Ovary (tissue), 9 donors: ENCODE measurements around the gene SWI5. TPM values are rescaled to one million over a fixed set of nuclear protein-coding genes. Genes with fewer than 3 reads are reported as not detected.

ENCODE experiments used
- DNase-seq, 5 donors: peaks; one replicate each; pipeline ENCODE4 v3.0.0-alpha.2; 2019 to 2020
- H3K27ac ChIP-seq, 2 donors: fragments of 200-600 bp; one replicate each; pipeline versions ENCODE4 v1.5.1 to v1.8.0; 2019 to 2022
- H3K27me3 ChIP-seq: fragments of 200-600 bp; one replicate; pipeline ENCODE4 v1.8.0; 2022
- H3K36me3 ChIP-seq: fragments of 200-600 bp; sonication (generic); one replicate; pipeline ENCODE4 v1.5.1; 2019
- H3K4me1 ChIP-seq: one replicate; pipeline ENCODE4 v1.8.1; 2013; ENCODE audit warnings: mild to moderate bottlenecking, moderate library complexity; ENCODE audit not compliant: insufficient read depth
- H3K4me3 ChIP-seq: fragments of 200-600 bp; sonication (generic); one replicate; pipeline ENCODE4 v1.5.1; 2017
- H3K9me3 ChIP-seq, 2 donors: fragments of 200-600 bp in 1 of 2; sonication (generic) in 1 of 2; one replicate each; pipeline versions ENCODE4 v1.5.1 to v1.8.1; 2013 to 2019; ENCODE audit warnings: mild to moderate bottlenecking in 1 of 2, moderate library complexity in 1 of 2
- EP300 ChIP-seq: sonication (generic); formaldehyde crosslinking; IDR thresholded peaks from one replicate; pipeline ENCODE4 v1.6.1; 2017; ENCODE audit warnings: antibody characterized with exemption
- POLR2A ChIP-seq: fragments of 450-650 bp; IDR thresholded peaks from one replicate; pipeline ENCODE4 v1.6.1; 2017; ENCODE audit warnings: antibody characterized with exemption, mild to moderate bottlenecking, moderate library complexity
- WGBS, 3 donors: extraction: QIAGEN DNeasy Blood & Tissue Kit in 1 of 3; methylation state at CpG; one replicate each; pipeline versions ENCODE4 v1.1.5 to v1.1.7; 2013 to 2017; 5-methylcytosine and 5-hydroxymethylcytosine counted together
- intact Hi-C, 4 donors: fragments of 100-400 bp; cut with DNase I; formaldehyde crosslinking; loops; one replicate each; pipeline versions ENCODE4 v1.11.0 to v1.15.1; 2022 to 2023
- polyA plus RNA-seq, 2 donors: library from polyadenylated mRNA; stranded (reverse); fragments of 200-250 nt in 1 of 2; fragments of 350-450 nt in 1 of 2; fragmentation: Illumina TruSeq in 1 of 2; extraction: RNeasy Lipid Tissue Mini Kit (QIAGEN cat#74804) in 1 of 2; gene quantifications; one replicate each; pipeline ENCODE4 v1.2.3, GENCODE V29; 2013 to 2014
- total RNA-seq, 7 donors: library from RNA; depleted of rRNA in 2 of 7; stranded (reverse); fragments of >200 nt in 2 of 7; fragmentation: NEBNext Ultra II Directional in 3 of 7; extraction: Animal tissue kit (Norgen Biotek cat#: 25700) in 3 of 7; gene quantifications; one replicate each; pipeline versions ENCODE4 v1.1.0 to v1.2.4, GENCODE V29; 2016 to 2023
- TF ChIP-seq, protein P1 (sequence below), 3 donors: fragments of 450-650 bp in 2 of 3; fragments of 200-600 bp in 1 of 3; IDR thresholded peaks; one replicate each; pipeline versions ENCODE4 v1.5.1 to v1.8.0; 2016 to 2022; ENCODE audit warnings: antibody characterized with exemption in 3 of 3, mild to moderate bottlenecking in 1 of 3
- donor health status: DM: no; HTN: no; CAD: no; lungs with moderate emphysema.
- donor health status: DM: no; HTN: no; CAD: no.
- donor health status: Bipolar disorder and iron deficiency.
- donor health status: DM: yes; HTN: yes; CAD: no.
- donor health status: DM: no; HTN: no; CAD: no.
- donor health status: DM: yes; HTN: yes; CAD: no.

SWI5 gene
- total and polyA plus RNA-seq, 9 donors = 22.4 to 48.9 (median 30.3) TPM

- no peak for DNase-seq
- Histone ChIP-seq H3K9me3 (no peaks in the 10 kb centered on the region), H3K27me3 (no peaks in the 10 kb centered on the region), H3K36me3 (no peaks in the 10 kb centered on the region), H3K27ac (no peak overlapping the region), H3K4me1 (no peaks in the 10 kb centered on the region), H3K4me3 (no peak overlapping the region)
- 72 to 79% (median 79%) methylated on average over 6 of the region's 6 CpGs for WGBS, 3 donors
- TF ChIP-seq EP300 = no peak
- no peak for TF ChIP-seq POLR2A
- TF ChIP-seq, protein P1, sequence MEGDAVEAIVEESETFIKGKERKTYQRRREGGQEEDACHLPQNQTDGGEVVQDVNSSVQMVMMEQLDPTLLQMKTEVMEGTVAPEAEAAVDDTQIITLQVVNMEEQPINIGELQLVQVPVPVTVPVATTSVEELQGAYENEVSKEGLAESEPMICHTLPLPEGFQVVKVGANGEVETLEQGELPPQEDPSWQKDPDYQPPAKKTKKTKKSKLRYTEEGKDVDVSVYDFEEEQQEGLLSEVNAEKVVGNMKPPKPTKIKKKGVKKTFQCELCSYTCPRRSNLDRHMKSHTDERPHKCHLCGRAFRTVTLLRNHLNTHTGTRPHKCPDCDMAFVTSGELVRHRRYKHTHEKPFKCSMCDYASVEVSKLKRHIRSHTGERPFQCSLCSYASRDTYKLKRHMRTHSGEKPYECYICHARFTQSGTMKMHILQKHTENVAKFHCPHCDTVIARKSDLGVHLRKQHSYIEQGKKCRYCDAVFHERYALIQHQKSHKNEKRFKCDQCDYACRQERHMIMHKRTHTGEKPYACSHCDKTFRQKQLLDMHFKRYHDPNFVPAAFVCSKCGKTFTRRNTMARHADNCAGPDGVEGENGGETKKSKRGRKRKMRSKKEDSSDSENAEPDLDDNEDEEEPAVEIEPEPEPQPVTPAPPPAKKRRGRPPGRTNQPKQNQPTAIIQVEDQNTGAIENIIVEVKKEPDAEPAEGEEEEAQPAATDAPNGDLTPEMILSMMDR (IDR thresholded peaks at IDR 0.05) = no peak
- intact Hi-C loops = no loop called here
Measured at GRCh38 chr9:128258326-128258725, 17.8 kb upstream of the SWI5 start.

DNA sequence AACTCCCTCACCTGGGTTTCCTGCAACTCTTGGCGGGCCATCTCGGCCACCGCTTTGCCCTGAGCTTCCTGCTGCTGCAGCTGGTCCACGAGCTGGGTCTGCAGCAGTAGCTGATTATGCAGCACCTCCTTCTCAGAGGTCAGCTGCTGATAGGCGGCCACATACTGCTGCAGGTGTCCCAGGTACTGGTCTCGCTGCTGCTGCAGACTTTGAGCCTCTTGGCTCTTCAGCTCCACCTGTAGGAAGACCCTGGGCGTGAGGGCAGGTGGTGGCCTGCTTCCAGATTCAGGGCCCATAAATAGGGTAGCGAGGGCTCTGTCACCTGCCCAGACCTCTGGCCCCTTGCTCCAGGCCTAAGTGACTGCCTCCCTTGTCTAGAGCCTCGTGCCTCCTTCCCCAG is 16.9 kb upstream of the SWI5 start:
- no peak for TF ChIP-seq EP300
- no peak for TF ChIP-seq POLR2A
- TF ChIP-seq, protein P1 (IDR thresholded peaks at IDR 0.05) = no peak
- no peaks in the 10 kb centered on the region for H3K9me3 ChIP-seq
- no peak for DNase-seq
- WGBS, 3 donors = 84 to 85% (median 84%) methylated on average over 9 of the region's 9 CpGs
- no peak overlapping the region for H3K4me3 ChIP-seq
- intact Hi-C loops = no loop called here
- no peaks in the 10 kb centered on the region for H3K36me3 ChIP-seq
- H3K27me3 ChIP-seq = no peaks in the 10 kb centered on the region
- no peaks in the 10 kb centered on the region for H3K4me1 ChIP-seq
- no peak overlapping the region for H3K27ac ChIP-seq

GRCh38 chr9:128260340-128260739 is 15.7 kb upstream of the SWI5 start:
- Histone ChIP-seq H3K4me1 (no peaks in the 10 kb centered on the region), H3K9me3 (no peaks in the 10 kb centered on the region), H3K27ac (no peak overlapping the region), H3K36me3 (no peaks in the 10 kb centered on the region), H3K27me3 (no peaks in the 10 kb centered on the region), H3K4me3 (no peak overlapping the region)
- TF ChIP-seq EP300 = no peak
- TF ChIP-seq, protein P1 (IDR thresholded peaks at IDR 0.05) = no peak
- TF ChIP-seq POLR2A = no peak
- intact Hi-C loops = no loop called here
- no peak for DNase-seq
- WGBS, 3 donors = 91 to 93% (median 92%) methylated on average over 17 of the region's 17 CpGs

DNA sequence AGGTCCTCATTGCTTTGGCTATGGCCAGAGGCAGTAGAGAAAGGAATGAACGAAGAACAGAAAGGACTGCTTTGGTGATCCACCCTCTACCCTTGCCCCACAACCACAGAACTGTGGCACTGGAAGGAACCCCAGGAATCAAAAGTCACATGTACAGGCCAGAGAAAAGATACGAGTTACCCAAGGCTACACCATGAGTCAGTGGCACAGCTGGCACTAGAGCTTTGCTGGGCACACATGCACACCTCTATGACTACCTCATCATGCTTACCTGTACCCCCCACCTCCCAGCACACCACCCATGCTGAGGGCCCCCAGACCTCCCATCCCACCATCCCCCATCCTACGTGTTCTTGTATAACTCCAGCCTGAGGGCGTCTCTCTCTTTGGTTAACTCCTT is 13.4 kb upstream of the SWI5 start:
- H3K27me3 ChIP-seq = no peaks in the 10 kb centered on the region
- H3K27ac ChIP-seq = no peak overlapping the region
- TF ChIP-seq, protein P1 (IDR thresholded peaks at IDR 0.05) = no peak
- TF ChIP-seq POLR2A (no peak), EP300 (no peak)
- H3K4me1 ChIP-seq = no peaks in the 10 kb centered on the region
- no peak overlapping the region for H3K4me3 ChIP-seq
- H3K36me3 ChIP-seq = no peaks in the 10 kb centered on the region
- DNase-seq = no peak
- H3K9me3 ChIP-seq = no peaks in the 10 kb centered on the region
- WGBS, 3 donors = 69 to 77% (median 74%) methylated on average over 4 of the region's 4 CpGs
- intact Hi-C loops = no loop called here
